ENCODE results near the gene STARD5.
A peak's percentile ranks its signal among the peaks of the same experiment; 100 is the strongest.
"Not testable (repeated sequence)": the region's sequence is repeated elsewhere in the genome, so short reads cannot be mapped to it uniquely, and the experiment has no call there.

STARD5 gene

DNA sequence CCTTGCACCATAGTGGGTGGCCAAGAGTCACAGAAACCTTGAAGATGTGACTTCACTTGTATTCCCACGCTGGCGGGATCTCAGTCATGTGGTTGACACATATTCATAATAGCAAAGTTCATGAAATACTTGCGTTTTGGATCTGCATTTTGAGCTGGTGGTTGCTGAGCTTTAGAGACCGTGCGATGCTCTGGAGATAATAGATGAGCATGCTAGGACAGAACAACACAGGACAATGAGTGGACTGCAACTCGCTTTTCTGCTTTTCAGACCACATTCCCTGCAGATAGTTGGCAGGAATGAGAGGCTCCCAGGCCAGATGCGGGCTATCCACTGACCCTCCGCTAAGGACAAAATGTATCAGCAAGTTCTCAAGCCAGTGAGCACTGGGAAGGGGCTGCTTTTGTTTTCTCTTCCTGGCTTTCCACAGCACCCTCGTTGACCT lies 13.8 kb upstream of the STARD5 start:
- no peak for TF ChIP-seq ZFX (IDR thresholded peaks at IDR 0.05; ENCODE audit: borderline replicate concordance)
- TF ChIP-seq, protein P1, sequence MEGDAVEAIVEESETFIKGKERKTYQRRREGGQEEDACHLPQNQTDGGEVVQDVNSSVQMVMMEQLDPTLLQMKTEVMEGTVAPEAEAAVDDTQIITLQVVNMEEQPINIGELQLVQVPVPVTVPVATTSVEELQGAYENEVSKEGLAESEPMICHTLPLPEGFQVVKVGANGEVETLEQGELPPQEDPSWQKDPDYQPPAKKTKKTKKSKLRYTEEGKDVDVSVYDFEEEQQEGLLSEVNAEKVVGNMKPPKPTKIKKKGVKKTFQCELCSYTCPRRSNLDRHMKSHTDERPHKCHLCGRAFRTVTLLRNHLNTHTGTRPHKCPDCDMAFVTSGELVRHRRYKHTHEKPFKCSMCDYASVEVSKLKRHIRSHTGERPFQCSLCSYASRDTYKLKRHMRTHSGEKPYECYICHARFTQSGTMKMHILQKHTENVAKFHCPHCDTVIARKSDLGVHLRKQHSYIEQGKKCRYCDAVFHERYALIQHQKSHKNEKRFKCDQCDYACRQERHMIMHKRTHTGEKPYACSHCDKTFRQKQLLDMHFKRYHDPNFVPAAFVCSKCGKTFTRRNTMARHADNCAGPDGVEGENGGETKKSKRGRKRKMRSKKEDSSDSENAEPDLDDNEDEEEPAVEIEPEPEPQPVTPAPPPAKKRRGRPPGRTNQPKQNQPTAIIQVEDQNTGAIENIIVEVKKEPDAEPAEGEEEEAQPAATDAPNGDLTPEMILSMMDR (IDR thresholded peaks at IDR 0.05): no peak
- no peak overlapping the region for H3K27ac ChIP-seq

DNA sequence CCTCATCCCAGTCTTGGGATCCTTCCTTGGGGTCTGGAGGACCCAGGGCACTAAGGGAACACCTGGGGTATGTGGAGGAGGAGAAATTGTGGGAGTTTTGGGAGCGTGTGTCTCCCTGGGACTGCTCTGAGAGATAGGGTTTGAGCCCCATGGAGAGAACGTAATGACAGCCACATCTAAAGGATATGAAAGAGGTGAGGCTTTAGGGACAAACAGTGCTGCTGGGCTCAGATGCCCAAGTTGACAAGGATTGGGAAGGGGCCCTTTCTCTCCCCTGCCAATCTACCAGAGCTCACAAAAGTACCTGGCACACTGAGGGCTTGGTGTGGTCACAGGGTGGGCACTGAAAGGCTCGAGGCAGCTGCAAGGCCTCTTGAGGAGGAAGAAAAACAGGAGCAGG lies 13.3 kb upstream of the STARD5 start:
- no peak for TF ChIP-seq ZFX (IDR thresholded peaks at IDR 0.05; ENCODE audit: borderline replicate concordance)
- TF ChIP-seq, protein P1 (IDR thresholded peaks at IDR 0.05): no peak
- H3K27ac ChIP-seq: no peak overlapping the region

DNA sequence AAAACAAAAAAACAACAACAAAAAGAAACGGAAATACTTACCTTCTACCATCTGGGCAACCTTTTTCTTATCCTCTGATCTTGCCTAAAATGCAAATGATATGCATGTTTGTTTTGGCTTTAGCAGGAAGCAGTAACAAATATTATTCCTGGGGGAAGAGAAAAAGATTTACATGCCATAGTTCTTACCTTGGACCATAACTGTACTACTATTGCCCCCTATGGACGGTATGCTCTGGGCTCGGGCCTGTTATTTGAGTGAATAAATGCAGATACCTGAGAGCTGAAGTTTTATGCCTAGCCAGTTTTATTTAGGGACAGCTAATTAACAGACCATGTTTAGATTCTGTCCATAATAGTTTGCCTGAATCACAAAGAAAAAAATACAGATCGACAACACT lies 12.6 kb upstream of the STARD5 start:
- no peak for TF ChIP-seq ZFX (IDR thresholded peaks at IDR 0.05; ENCODE audit: borderline replicate concordance)
- TF ChIP-seq, protein P1 (IDR thresholded peaks at IDR 0.05): peak; percentile 23; the same call in 1 of the 2 replicates
- no peak overlapping the region for H3K27ac ChIP-seq

DNA sequence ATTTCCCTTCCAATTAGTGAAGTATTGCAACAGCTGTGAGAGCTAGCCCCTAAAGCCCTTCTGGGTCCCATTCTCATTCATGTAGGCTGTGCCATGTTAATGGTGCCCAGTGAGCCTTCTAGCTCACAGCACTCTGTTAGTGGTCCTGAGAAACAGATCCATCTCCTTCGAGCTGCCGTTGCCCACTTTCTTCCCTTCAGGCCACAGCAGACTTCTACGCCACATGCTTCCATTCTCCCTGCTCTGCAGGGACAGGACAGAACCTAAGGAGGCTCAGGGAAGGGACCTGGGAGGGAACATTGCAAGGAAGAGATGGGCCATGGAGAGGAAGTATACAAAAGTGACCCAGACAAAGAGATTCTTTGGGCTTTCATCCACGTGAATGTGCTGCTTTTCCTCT lies 11.7 kb upstream of the STARD5 start:
- TF ChIP-seq ZFX (IDR thresholded peaks at IDR 0.05; ENCODE audit: borderline replicate concordance): no peak
- TF ChIP-seq, protein P1 (IDR thresholded peaks at IDR 0.05): no peak
- no peak overlapping the region for H3K27ac ChIP-seq

DNA sequence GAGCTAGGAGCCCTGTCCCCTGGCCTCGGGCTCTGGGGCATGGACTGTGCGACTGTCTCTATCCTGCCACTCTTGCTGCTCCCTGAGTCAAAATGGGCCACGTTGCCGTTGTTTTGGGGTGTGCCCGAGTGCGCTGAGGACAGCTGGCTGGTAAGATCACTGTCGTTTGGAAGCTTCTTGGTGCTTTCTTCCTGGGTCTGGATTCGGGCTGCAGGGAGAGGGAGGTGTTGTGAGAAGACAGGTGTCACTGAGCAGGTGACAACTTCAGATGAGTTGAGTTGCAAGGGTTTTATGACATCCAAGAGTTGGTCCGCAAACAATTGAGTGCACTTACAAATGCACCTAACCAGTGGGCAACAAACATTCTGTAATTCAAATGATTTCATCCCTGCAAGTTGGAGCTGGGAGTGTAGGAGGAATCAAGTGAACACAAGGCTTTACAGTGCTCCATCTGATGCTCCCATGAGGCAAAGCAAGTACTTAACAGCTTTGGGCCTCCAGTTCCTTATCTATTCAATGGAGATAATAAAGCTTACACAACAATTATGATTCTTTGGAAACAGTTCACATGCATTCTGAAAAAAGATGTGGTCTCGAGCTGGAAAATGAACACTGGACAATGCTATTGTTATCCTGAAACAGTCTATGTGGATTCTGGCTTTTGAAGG lies 11.0 kb upstream of the STARD5 start:
- TF ChIP-seq, protein P1 (IDR thresholded peaks at IDR 0.05): no peak
- no peak for TF ChIP-seq ZFX (IDR thresholded peaks at IDR 0.05; ENCODE audit: borderline replicate concordance)
- no peak overlapping the region for H3K27ac ChIP-seq

DNA sequence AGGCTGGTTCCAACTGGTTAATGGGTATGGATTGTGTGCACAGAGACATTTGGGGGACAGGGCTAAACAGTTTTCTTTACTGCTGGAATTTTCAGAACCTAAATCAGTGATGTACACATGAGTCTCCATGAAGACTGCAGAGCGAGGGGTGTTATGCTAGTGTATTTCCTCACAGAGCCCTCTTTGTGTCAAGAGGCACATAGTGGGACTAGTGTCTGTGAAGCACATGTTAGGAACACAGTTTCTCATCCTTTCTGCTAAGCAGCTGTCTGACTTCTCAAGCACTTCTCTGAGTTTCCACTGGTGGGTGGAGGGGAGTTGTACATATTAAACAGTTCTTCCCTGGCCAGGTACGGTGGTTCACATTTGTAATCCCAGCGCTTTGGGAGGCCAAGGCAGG lies 9.4 kb upstream of the STARD5 start:
- no peak overlapping the region for H3K27ac ChIP-seq
- TF ChIP-seq ZFX (IDR thresholded peaks at IDR 0.05; ENCODE audit: borderline replicate concordance): no peak

DNA sequence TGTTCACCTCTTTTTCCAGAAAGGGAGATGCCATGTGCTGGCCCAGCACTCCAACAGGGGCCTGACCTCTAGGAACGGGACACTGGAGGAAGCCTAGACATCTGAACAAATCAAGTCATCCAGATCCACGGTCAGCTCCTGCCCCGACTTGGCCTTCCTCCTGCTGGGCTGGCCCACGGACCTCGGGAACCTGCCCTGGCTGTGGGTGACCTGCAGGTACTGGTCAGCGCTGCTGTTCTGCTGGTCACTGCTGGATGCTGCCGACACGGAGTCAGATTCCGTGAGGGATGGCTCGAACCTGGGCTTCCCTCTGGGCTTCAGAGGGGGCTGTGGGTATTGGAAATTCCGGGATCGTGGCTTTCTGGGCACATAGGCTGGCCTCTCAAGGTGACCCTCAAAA lies 8.4 kb upstream of the STARD5 start:
- no peak overlapping the region for H3K27ac ChIP-seq
- no peak for TF ChIP-seq ZFX (IDR thresholded peaks at IDR 0.05; ENCODE audit: borderline replicate concordance)
- TF ChIP-seq, protein P1 (IDR thresholded peaks at IDR 0.05): no peak

DNA sequence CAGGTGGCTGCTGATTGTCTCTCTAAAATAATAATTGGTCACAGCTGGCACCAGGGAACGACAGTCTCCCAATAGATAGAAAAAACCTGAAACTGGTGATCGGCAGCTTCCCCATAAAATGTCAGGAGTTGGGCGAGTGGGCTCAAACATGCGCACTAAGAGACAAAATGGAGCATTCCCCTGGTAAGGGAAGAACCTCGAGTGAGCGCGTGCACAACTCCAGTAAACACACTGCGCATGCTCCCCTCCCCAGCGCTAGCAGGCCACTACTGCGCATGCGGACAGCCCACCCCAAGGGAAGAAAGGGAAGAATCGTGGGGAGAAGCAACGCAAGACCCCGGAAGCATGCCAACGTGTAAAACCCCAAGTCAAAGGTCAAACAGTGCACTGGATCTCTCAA lies 7.7 kb upstream of the STARD5 start:
- TF ChIP-seq ZFX (IDR thresholded peaks at IDR 0.05; ENCODE audit: borderline replicate concordance): no peak
- TF ChIP-seq, protein P1 (IDR thresholded peaks at IDR 0.05): no peak
- H3K27ac ChIP-seq: no peak overlapping the region

DNA sequence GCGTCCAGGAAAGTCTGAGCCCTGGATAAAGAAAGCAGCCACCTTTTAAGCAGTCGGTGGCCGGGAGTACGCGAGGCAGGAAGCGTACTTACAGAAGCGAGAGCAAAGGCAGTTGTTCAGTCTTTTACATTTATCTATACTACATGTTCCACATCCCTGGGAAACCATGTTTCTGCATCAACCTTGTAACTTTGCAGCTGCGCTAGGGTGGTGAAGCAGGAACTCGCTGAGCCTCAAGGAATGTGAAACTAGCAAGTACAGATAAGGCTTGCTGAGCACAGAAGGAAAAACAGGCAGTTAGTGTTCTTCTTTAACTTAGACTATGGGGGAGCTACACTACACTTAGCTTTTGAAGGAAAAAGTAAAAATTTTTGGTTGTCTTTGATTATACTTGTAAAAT lies 7.2 kb upstream of the STARD5 start:
- not testable (repeated sequence) for H3K27ac ChIP-seq
